K562 (cell line): ENCODE results near the gene MAPKAPK2.

Experiments
- ATF2 ChIP-seq: sonication (generic); formaldehyde crosslinking; IDR thresholded peaks from 2 replicates; pipeline ENCODE4 v1.8.1; 2022; ENCODE audit warnings: missing genetic modification reagents
- CAMTA2 ChIP-seq: fragments of 250-450 bp; sonication (Bioruptor Pico); conservative IDR thresholded peaks from 2 replicates; pipeline ENCODE4 v1.5.1; 2022
- PBX2 ChIP-seq, 2 experiments: IDR thresholded peaks in 1 of 2; conservative IDR thresholded peaks in 1 of 2; 2 replicates each; pipeline ENCODE4 v1.6.1; 2016; ENCODE audit warnings: low read depth in 2 of 2, mild to moderate bottlenecking in 1 of 2, missing compliant biosample characterization in 1 of 2, missing genetic modification characterization in 1 of 2, moderate library complexity in 1 of 2
- POU5F1 ChIP-seq: fragments of 150-350 bp; IDR thresholded peaks from 2 replicates; pipeline ENCODE4 v1.6.1; 2014; ENCODE audit warnings: borderline replicate concordance, low read length, low read depth, mild to moderate bottlenecking; ENCODE audit not compliant: partially characterized antibody
- TRIM25 ChIP-seq: fragments of 450-650 bp; IDR thresholded peaks from 2 replicates; pipeline ENCODE4 v1.7.0; 2016; ENCODE audit warnings: borderline replicate concordance
- ZNF232 ChIP-seq: sonication (generic); formaldehyde crosslinking; IDR thresholded peaks from 2 replicates; pipeline ENCODE4 v1.8.0; 2022; ENCODE audit warnings: mild to moderate bottlenecking, missing genetic modification reagents

- TF ChIP-seq TRIM25 = no peak
- TF ChIP-seq PBX2 (CRISPR knock-in tag; IDR thresholded peaks at IDR 0.05; ENCODE audit: low read depth) = no peak
- no peak for TF ChIP-seq PBX2 (tag; conservative IDR thresholded peaks at IDR 0.05; ENCODE audit: low read depth)
- TF ChIP-seq POU5F1 = no peak
- no peak for TF ChIP-seq ATF2 (CRISPR knock-in tag)
- no peak for TF ChIP-seq CAMTA2
- no peak for TF ChIP-seq ZNF232 (CRISPR knock-in tag)
Observed at GRCh38 chr1:206668874-206669410, 15.8 kb upstream of the MAPKAPK2 start.
